ENCODE measurements around the gene CCR9.

The CCR9 gene

DNA sequence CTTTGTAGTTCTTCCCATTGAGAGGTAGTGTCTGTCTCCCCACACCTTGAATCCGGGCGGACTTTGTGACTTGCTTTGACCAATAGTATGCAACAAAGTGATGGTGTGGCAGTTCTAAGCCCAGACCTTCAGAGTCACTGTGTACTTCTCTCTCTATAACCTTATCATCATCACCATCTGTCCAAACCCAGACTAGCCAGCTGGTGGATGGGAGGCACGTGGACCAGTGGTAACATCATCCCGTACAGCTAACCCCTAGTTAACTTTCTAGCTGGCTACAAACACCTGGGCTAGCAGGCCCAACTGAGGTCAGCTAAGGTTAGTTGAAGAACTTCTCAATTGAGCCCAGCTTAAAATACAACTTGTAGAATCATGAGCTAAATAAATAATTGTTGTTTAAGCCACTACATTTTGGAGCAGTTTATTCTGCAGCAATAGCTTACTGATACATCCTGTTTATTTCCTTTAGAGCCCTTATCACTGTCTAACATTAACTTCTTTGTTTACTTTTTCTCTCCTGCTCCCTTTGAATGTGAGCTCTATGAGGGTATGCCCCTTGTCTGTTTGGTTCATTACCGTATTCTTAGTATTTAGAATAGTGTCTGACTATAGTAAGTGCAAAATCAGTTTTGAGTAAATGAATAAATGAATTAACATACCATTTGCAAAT lies 11.5 kb upstream of the CCR9 start:
- TF ChIP-seq TAF1 (IDR thresholded peaks at IDR 0.05; ENCODE audit: low read depth) (no peak), TCF12 (IDR thresholded peaks at IDR 0.05; ENCODE audit: low read depth) (no peak), USF1 (IDR thresholded peaks at IDR 0.05) (no peak), EP300 (IDR thresholded peaks at IDR 0.05; ENCODE audit: borderline replicate concordance) (no peak), CEBPB (IDR thresholded peaks at IDR 0.05) (no peak), FOXM1 (IDR thresholded peaks at IDR 0.05; ENCODE audit: borderline replicate concordance, low read depth) (no peak), YY1 (IDR thresholded peaks at IDR 0.05; ENCODE audit: low read depth) (no peak), TEAD4 (IDR thresholded peaks at IDR 0.05) (no peak), ZBTB7A (IDR thresholded peaks at IDR 0.05; ENCODE audit: low read depth) (no peak), CREB1 (IDR thresholded peaks at IDR 0.05; ENCODE audit: low read depth) (no peak), RAD21 (IDR thresholded peaks at IDR 0.05; ENCODE audit: low read depth) (no peak), EGR1 (IDR thresholded peaks at IDR 0.05) (no peak), NFIC (IDR thresholded peaks at IDR 0.05) (no peak)
- TF ChIP-seq, protein P1, sequence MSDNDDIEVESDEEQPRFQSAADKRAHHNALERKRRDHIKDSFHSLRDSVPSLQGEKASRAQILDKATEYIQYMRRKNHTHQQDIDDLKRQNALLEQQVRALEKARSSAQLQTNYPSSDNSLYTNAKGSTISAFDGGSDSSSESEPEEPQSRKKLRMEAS (IDR thresholded peaks at IDR 0.05) = no peak
- TF ChIP-seq, protein P2, sequence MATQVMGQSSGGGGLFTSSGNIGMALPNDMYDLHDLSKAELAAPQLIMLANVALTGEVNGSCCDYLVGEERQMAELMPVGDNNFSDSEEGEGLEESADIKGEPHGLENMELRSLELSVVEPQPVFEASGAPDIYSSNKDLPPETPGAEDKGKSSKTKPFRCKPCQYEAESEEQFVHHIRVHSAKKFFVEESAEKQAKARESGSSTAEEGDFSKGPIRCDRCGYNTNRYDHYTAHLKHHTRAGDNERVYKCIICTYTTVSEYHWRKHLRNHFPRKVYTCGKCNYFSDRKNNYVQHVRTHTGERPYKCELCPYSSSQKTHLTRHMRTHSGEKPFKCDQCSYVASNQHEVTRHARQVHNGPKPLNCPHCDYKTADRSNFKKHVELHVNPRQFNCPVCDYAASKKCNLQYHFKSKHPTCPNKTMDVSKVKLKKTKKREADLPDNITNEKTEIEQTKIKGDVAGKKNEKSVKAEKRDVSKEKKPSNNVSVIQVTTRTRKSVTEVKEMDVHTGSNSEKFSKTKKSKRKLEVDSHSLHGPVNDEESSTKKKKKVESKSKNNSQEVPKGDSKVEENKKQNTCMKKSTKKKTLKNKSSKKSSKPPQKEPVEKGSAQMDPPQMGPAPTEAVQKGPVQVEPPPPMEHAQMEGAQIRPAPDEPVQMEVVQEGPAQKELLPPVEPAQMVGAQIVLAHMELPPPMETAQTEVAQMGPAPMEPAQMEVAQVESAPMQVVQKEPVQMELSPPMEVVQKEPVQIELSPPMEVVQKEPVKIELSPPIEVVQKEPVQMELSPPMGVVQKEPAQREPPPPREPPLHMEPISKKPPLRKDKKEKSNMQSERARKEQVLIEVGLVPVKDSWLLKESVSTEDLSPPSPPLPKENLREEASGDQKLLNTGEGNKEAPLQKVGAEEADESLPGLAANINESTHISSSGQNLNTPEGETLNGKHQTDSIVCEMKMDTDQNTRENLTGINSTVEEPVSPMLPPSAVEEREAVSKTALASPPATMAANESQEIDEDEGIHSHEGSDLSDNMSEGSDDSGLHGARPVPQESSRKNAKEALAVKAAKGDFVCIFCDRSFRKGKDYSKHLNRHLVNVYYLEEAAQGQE (IDR thresholded peaks at IDR 0.05; ENCODE audit: low read depth) = no peak

- TF ChIP-seq FOXM1 (IDR thresholded peaks at IDR 0.05; ENCODE audit: borderline replicate concordance, low read depth) (no peak), NFIC (IDR thresholded peaks at IDR 0.05) (no peak)
Observed at GRCh38 chr3:45878124-45878523, 8.2 kb upstream of the CCR9 start.

DNA sequence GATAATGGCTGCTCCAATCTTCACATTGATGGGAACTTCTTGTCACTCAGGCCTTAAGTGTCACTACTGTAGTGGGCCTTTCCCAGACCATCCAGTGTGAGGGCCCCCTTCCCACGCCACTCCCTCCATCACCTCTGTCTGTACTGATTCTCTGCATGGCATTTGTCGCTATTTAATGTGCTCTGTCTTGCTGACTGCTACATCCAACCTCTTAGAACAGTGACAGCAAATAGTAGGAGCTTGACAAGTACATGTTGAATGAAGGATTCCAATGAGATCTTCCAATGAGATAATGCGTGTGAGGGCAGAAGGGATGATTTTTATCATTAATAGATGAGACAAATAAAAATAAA lies 5.6 kb upstream of the CCR9 start:
- TF ChIP-seq ZBTB7A (IDR thresholded peaks at IDR 0.05; ENCODE audit: low read depth) (no peak), TEAD4 (IDR thresholded peaks at IDR 0.05) (no peak), YY1 (IDR thresholded peaks at IDR 0.05; ENCODE audit: low read depth) (no peak), FOXM1 (IDR thresholded peaks at IDR 0.05; ENCODE audit: borderline replicate concordance, low read depth) (no peak), NFIC (IDR thresholded peaks at IDR 0.05) (no peak), TAF1 (IDR thresholded peaks at IDR 0.05; ENCODE audit: low read depth) (no peak), RAD21 (IDR thresholded peaks at IDR 0.05; ENCODE audit: low read depth) (no peak), CEBPB (IDR thresholded peaks at IDR 0.05) (no peak), EGR1 (IDR thresholded peaks at IDR 0.05) (no peak), USF1 (IDR thresholded peaks at IDR 0.05) (no peak), CREB1 (IDR thresholded peaks at IDR 0.05; ENCODE audit: low read depth) (no peak), EP300 (IDR thresholded peaks at IDR 0.05; ENCODE audit: borderline replicate concordance) (no peak), TCF12 (IDR thresholded peaks at IDR 0.05; ENCODE audit: low read depth) (no peak)
- TF ChIP-seq, protein P1 (IDR thresholded peaks at IDR 0.05) = no peak
- TF ChIP-seq, protein P2 (IDR thresholded peaks at IDR 0.05; ENCODE audit: low read depth) = no peak

GRCh38 chr3:45881078-45882022 lies 5.0 kb upstream of the CCR9 start:
- TF ChIP-seq FOXM1 (IDR thresholded peaks at IDR 0.05; ENCODE audit: borderline replicate concordance, low read depth) = no peak
- TF ChIP-seq TCF12 (IDR thresholded peaks at IDR 0.05; ENCODE audit: low read depth) = no peak
- no peak for TF ChIP-seq EGR1 (IDR thresholded peaks at IDR 0.05)
- no peak for TF ChIP-seq CEBPB (IDR thresholded peaks at IDR 0.05)
- TF ChIP-seq CREB1 (IDR thresholded peaks at IDR 0.05; ENCODE audit: low read depth) = no peak
- TF ChIP-seq TEAD4 (IDR thresholded peaks at IDR 0.05) = no peak
- TF ChIP-seq YY1 (IDR thresholded peaks at IDR 0.05; ENCODE audit: low read depth) = no peak
- no peak for TF ChIP-seq EP300 (IDR thresholded peaks at IDR 0.05; ENCODE audit: borderline replicate concordance)
- TF ChIP-seq, protein P2 (IDR thresholded peaks at IDR 0.05; ENCODE audit: low read depth) = no peak
- no peak for TF ChIP-seq ZBTB7A (IDR thresholded peaks at IDR 0.05; ENCODE audit: low read depth)
- TF ChIP-seq TAF1 (IDR thresholded peaks at IDR 0.05; ENCODE audit: low read depth) = no peak
- TF ChIP-seq, protein P1 (IDR thresholded peaks at IDR 0.05) = no peak
- TF ChIP-seq RAD21 (IDR thresholded peaks at IDR 0.05; ENCODE audit: low read depth) = no peak
